Fibroblast of lung (primary cell): ENCODE measurements around the gene ST3GAL6. TPM values are rescaled to one million over a fixed set of nuclear protein-coding genes. Genes with fewer than 3 reads are reported as not detected.
"Not testable (repeated sequence)": the region's sequence is repeated elsewhere in the genome, so short reads cannot be mapped to it uniquely, and the experiment has no call there.

ENCODE experiments used
- DNase-seq, 2 donors: peaks; one replicate each; pipeline versions ENCODE4 v3.0.0 to v3.0.0-alpha.2; 2010; ENCODE audit warnings: low read depth in 2 of 2
- H2AFZ ChIP-seq: 2 replicates; pipeline ENCODE4 v1.5.1; 2012; ENCODE audit warnings: low read length, control low read depth, inconsistent platforms
- H3K27ac ChIP-seq: 2 replicates; pipeline ENCODE4 v1.5.1; 2011; ENCODE audit warnings: low read length, control low read depth; ENCODE audit not compliant: insufficient read depth
- H3K27me3 ChIP-seq: 2 replicates; pipeline ENCODE4 v1.5.1; 2011; ENCODE audit warnings: mild to moderate bottlenecking, low read length; ENCODE audit not compliant: control insufficient read depth, insufficient read depth
- H3K36me3 ChIP-seq: 2 replicates; pipeline ENCODE4 v1.5.1; 2011; ENCODE audit warnings: low read length; ENCODE audit not compliant: control insufficient read depth, insufficient read depth
- H3K4me1 ChIP-seq: 2 replicates; pipeline ENCODE4 v1.5.1; 2011; ENCODE audit warnings: low read length; ENCODE audit not compliant: control insufficient read depth, insufficient read depth; ENCODE audit errors: extremely low read depth
- H3K4me2 ChIP-seq: 2 replicates; pipeline ENCODE4 v1.5.1; 2011; ENCODE audit warnings: low read length, control low read depth; ENCODE audit not compliant: insufficient read depth; ENCODE audit errors: extremely low read depth
- H3K4me3 ChIP-seq, 4 experiments: fragments of 200-600 bp in 1 of 4; sonication (generic) in 1 of 4; replicated peaks in 1 of 4; 2 replicates each; pipeline ENCODE4 v1.5.1; 2011 to 2016; ENCODE audit warnings: low read length in 4 of 4, low read depth in 3 of 4, mild to moderate bottlenecking in 3 of 4, control low read depth in 2 of 4, inconsistent platforms in 1 of 4, mixed read lengths in 1 of 4; ENCODE audit not compliant: insufficient read depth in 1 of 4; ENCODE audit errors: control extremely low read depth in 1 of 4
- H3K79me2 ChIP-seq: 2 replicates; pipeline ENCODE4 v1.5.1; 2012; ENCODE audit warnings: mild to moderate bottlenecking, low read length, inconsistent platforms; ENCODE audit not compliant: control insufficient read depth, insufficient read depth
- H3K9ac ChIP-seq: 2 replicates; pipeline ENCODE4 v1.5.1; 2011; ENCODE audit warnings: mild to moderate bottlenecking, low read length, control low read depth; ENCODE audit not compliant: insufficient read depth
- H3K9me3 ChIP-seq: 2 replicates; pipeline ENCODE4 v1.5.1; 2012; ENCODE audit warnings: low read depth, low read length; ENCODE audit not compliant: control insufficient read depth, insufficient read depth
- H4K20me1 ChIP-seq: 2 replicates; pipeline ENCODE4 v1.5.1; 2011; ENCODE audit warnings: low read length; ENCODE audit not compliant: control insufficient read depth, insufficient read depth; ENCODE audit errors: extremely low read depth
- EZH2 ChIP-seq: IDR thresholded peaks from 2 replicates; pipeline ENCODE4 v1.5.1; 2012; ENCODE audit warnings: low read length, control low read depth, mild to moderate bottlenecking; ENCODE audit errors: missing control alignments
- polyA plus RNA-seq, 2 donors: library from polyadenylated mRNA; depleted of rRNA in 1 of 2; stranded (reverse) in 1 of 2; unstranded in 1 of 2; fragments of >200 nt; gene quantifications; 2 replicates each; pipeline ENCODE4 v1.2.1, GENCODE V29; 2011 to 2012; ENCODE audit warnings: missing spikeins in 1 of 2
- total RNA-seq: library from RNA; depleted of rRNA; stranded (reverse); fragments of >200 nt; gene quantifications from 2 replicates; pipeline ENCODE4 v1.2.1, GENCODE V29; 2014
- TF ChIP-seq, protein P1 (sequence below), 2 donors: IDR thresholded peaks in 1 of 2; conservative IDR thresholded peaks in 1 of 2; 1 replicate in 1 of 2; 2 replicates in 1 of 2; pipeline ENCODE4 v1.5.1; 2011 to 2012; ENCODE audit warnings: low read length in 2 of 2, control low read depth in 1 of 2, inconsistent platforms in 1 of 2, low read depth in 1 of 2, mild to moderate bottlenecking in 1 of 2

ST3GAL6 gene
- total and polyA plus RNA-seq, 2 donors (not counting 1 experiment from before 2014, with no cell fraction given), result 1.7 to 4.1 TPM

- Histone ChIP-seq H3K9ac (no peak overlapping the region), H3K36me3 (peaks cover 6% of the 10 kb centered on the region), H3K27me3 (no peaks in the 10 kb centered on the region), H3K4me2 (no peak overlapping the region), H3K9me3 (no peaks in the 10 kb centered on the region), H4K20me1 (no peaks in the 10 kb centered on the region), H3K4me3 (no peak overlapping the region), H3K27ac (no peak overlapping the region), H3K4me1 (peaks cover 2% of the 10 kb centered on the region), H3K79me2 (peaks cover 27% of the 10 kb centered on the region), H2AFZ (no peak overlapping the region)
- TF ChIP-seq EZH2, result no peak
- TF ChIP-seq, protein P1, sequence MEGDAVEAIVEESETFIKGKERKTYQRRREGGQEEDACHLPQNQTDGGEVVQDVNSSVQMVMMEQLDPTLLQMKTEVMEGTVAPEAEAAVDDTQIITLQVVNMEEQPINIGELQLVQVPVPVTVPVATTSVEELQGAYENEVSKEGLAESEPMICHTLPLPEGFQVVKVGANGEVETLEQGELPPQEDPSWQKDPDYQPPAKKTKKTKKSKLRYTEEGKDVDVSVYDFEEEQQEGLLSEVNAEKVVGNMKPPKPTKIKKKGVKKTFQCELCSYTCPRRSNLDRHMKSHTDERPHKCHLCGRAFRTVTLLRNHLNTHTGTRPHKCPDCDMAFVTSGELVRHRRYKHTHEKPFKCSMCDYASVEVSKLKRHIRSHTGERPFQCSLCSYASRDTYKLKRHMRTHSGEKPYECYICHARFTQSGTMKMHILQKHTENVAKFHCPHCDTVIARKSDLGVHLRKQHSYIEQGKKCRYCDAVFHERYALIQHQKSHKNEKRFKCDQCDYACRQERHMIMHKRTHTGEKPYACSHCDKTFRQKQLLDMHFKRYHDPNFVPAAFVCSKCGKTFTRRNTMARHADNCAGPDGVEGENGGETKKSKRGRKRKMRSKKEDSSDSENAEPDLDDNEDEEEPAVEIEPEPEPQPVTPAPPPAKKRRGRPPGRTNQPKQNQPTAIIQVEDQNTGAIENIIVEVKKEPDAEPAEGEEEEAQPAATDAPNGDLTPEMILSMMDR (conservative IDR thresholded peaks at IDR 0.05 in 1 of 2, IDR thresholded peaks at IDR 0.05 in 1 of 2; ENCODE audit: low read depth in 1 of 2, low read length in 2 of 2), result no peak
- peak in 1 of 2 donors; percentile 74 for DNase-seq
Measured at GRCh38 chr3:98827221-98827920, 64.2 kb downstream of the ST3GAL6 start.

- peaks cover 2% of the 10 kb centered on the region for H3K4me1 ChIP-seq
- H4K20me1 ChIP-seq, result no peaks in the 10 kb centered on the region
- no peaks in the 10 kb centered on the region for H3K9me3 ChIP-seq
- DNase-seq, result no peak
- no peak overlapping the region for H3K4me3 ChIP-seq
- no peak overlapping the region for H3K27ac ChIP-seq
- H3K9ac ChIP-seq, result no peak overlapping the region
- H3K36me3 ChIP-seq, result peaks cover 4% of the 10 kb centered on the region
- TF ChIP-seq EZH2, result no peak
- TF ChIP-seq, protein P1 (conservative IDR thresholded peaks at IDR 0.05 in 1 of 2, IDR thresholded peaks at IDR 0.05 in 1 of 2; ENCODE audit: low read depth in 1 of 2, low read length in 2 of 2), result no peak
- no peak overlapping the region for H2AFZ ChIP-seq
- H3K4me2 ChIP-seq, result no peak overlapping the region
- no peaks in the 10 kb centered on the region for H3K27me3 ChIP-seq
- H3K79me2 ChIP-seq, result peaks cover 24% of the 10 kb centered on the region
Measured at GRCh38 chr3:98829246-98829832, 66.2 kb downstream of the ST3GAL6 start.

- H3K4me1 ChIP-seq, H2AFZ ChIP-seq, DNase-seq, H3K4me2 ChIP-seq, H3K36me3 ChIP-seq, H3K27me3 ChIP-seq, H4K20me1 ChIP-seq, H3K9me3 ChIP-seq, H3K9ac ChIP-seq, H3K27ac ChIP-seq, H3K4me3 ChIP-seq: not testable (repeated sequence)
- H3K79me2 ChIP-seq, result peaks cover 18% of the 10 kb centered on the region
Measured at GRCh38 chr3:98831060-98831459, 67.9 kb downstream of the ST3GAL6 start.
